B cell (primary cell): ENCODE results near the gene SGPL1. TPM values are rescaled to one million over a fixed set of nuclear protein-coding genes. Genes with fewer than 3 reads are reported as not detected.

Experiments used
- ATAC-seq: fragments of 200-7000 bp; cut with Tn5 transposase; one replicate; pipeline ENCODE4 v1.10.0; 2021; ENCODE audit warnings: low read depth, mild to moderate bottlenecking, moderate number of reproducible peaks, moderate library complexity
- CTCF ChIA-PET: fragments of 350-600 bp; sonication (Branson Sonifier 250); formaldehyde crosslinking; loops from one replicate; lab custom pipeline; 2021; ENCODE audit warnings: antibody characterized with exemption, inconsistent platforms; lab: Charles Lee
- POLR2A ChIA-PET: fragments of 350-600 bp; sonication (Branson Sonifier 250); formaldehyde crosslinking; loops from one replicate; lab custom pipeline; 2021; ENCODE audit warnings: antibody characterized with exemption; lab: Charles Lee
- DNase-seq: peaks from one replicate; pipeline ENCODE4 v3.0.0; 2013
- H2AFZ ChIP-seq: 2 replicates; pipeline ENCODE4 v1.6.1; 2012; ENCODE audit warnings: mild to moderate bottlenecking, low read depth, low read length; ENCODE audit not compliant: insufficient read depth, poor library complexity, severe bottlenecking
- H3K27ac ChIP-seq, 2 donors: 1 replicate in 1 of 2; 2 replicates in 1 of 2; pipeline ENCODE4 v1.5.1; 2012 to 2013; ENCODE audit warnings: low read length in 2 of 2, mild to moderate bottlenecking in 2 of 2, moderate library complexity in 1 of 2
- H3K27me3 ChIP-seq, 4 experiments: fragments of 200-600 bp in 1 of 4; sonication (generic) in 1 of 4; replicated peaks in 1 of 4; 1 replicate in 2 of 4; 2 replicates in 2 of 4; pipeline versions ENCODE4 v1.6.1 to v1.7.0; 2013 to 2016; ENCODE audit warnings: low read length in 3 of 4, mild to moderate bottlenecking in 2 of 4, mixed read lengths in 1 of 4, moderate library complexity in 1 of 4; ENCODE audit not compliant: insufficient read depth in 4 of 4, control insufficient read depth in 3 of 4; ENCODE audit errors: control extremely low read depth in 1 of 4
- H3K36me3 ChIP-seq, 2 experiments: replicated peaks in 1 of 2; 1 replicate in 1 of 2; 2 replicates in 1 of 2; pipeline versions ENCODE4 v1.6.1 to v1.7.1; 2013; ENCODE audit warnings: low read length in 1 of 2; ENCODE audit not compliant: insufficient read depth in 2 of 2, control insufficient read depth in 1 of 2; ENCODE audit errors: control extremely low read depth in 1 of 2, extremely low read depth in 1 of 2
- H3K4me1 ChIP-seq, 2 donors: fragments of 200-600 bp in 1 of 2; sonication (generic) in 1 of 2; 1 replicate in 1 of 2; 2 replicates in 1 of 2; pipeline versions ENCODE4 v1.5.1 to v1.6.1; 2013 to 2017; ENCODE audit warnings: low read length in 2 of 2; ENCODE audit not compliant: control insufficient read depth in 2 of 2, insufficient read depth in 2 of 2
- H3K4me2 ChIP-seq: replicated peaks from 2 replicates; pipeline ENCODE3; 2012; ENCODE audit warnings: mild to moderate bottlenecking, low read depth, low read length; ENCODE audit not compliant: poor library complexity, severe bottlenecking
- H3K4me3 ChIP-seq, 5 experiments: fragments of 200-600 bp in 1 of 5; sonication (generic) in 1 of 5; 1 replicate in 3 of 5; 2 replicates in 2 of 5; pipeline versions ENCODE4 v1.5.1 to v1.7.0; 2011 to 2016; ENCODE audit warnings: low read length in 4 of 5, mild to moderate bottlenecking in 4 of 5, low read depth in 2 of 5, control low read depth in 1 of 5, moderate library complexity in 1 of 5; ENCODE audit not compliant: insufficient read depth in 1 of 5; ENCODE audit errors: control extremely low read depth in 1 of 5, extremely low read depth in 1 of 5
- H3K79me2 ChIP-seq: fragments of 200-600 bp; sonication (generic); one replicate; pipeline ENCODE4 v1.6.0; 2016; ENCODE audit warnings: low read length; ENCODE audit not compliant: control insufficient read depth, insufficient read depth
- H3K9ac ChIP-seq: fragments of 200-600 bp; sonication (generic); 2 replicates; pipeline ENCODE4 v1.6.1; 2017; ENCODE audit warnings: mild to moderate bottlenecking, low read length, moderate library complexity
- H3K9me3 ChIP-seq, 3 donors: one replicate each; pipeline versions ENCODE4 v1.6.1 to v1.7.1; 2013; ENCODE audit warnings: low read length in 2 of 3; ENCODE audit not compliant: control insufficient read depth in 2 of 3, insufficient read depth in 1 of 3; ENCODE audit errors: control extremely low read depth in 1 of 3
- H4K20me1 ChIP-seq: 2 replicates; pipeline ENCODE4 v1.6.0; 2012; ENCODE audit warnings: mild to moderate bottlenecking, low read length; ENCODE audit not compliant: insufficient read depth, control insufficient read depth, poor library complexity, severe bottlenecking
- H3K27ac Mint-ChIP-seq: one replicate; pipeline ENCODE4 v1.8.0; 2021; ENCODE audit warnings: mixed read lengths
- H3K27me3 Mint-ChIP-seq: one replicate; pipeline ENCODE4 v1.8.0; 2021; ENCODE audit warnings: mixed read lengths
- H3K4me1 Mint-ChIP-seq: one replicate; pipeline ENCODE4 v1.8.0; 2021; ENCODE audit warnings: mixed read lengths
- H3K4me3 Mint-ChIP-seq: one replicate; pipeline ENCODE4 v1.8.0; 2021; ENCODE audit warnings: mixed read lengths
- H3K9me3 Mint-ChIP-seq: one replicate; pipeline ENCODE4 v1.8.0; 2022; ENCODE audit warnings: mixed read lengths; ENCODE audit not compliant: insufficient read depth
- EZH2 ChIP-seq: IDR thresholded peaks from 2 replicates; pipeline ENCODE4 v1.6.1; 2012; ENCODE audit warnings: borderline replicate concordance, low read depth, mild to moderate bottlenecking, moderate library complexity, low read length; ENCODE audit not compliant: insufficient read depth, poor library complexity, severe bottlenecking
- WGBS: methylation state at CpG from one replicate; pipeline ENCODE4 v1.1.5; 2013; ENCODE audit warnings: missing lambda C conversion rate; ENCODE audit not compliant: insufficient coverage; 5-methylcytosine and 5-hydroxymethylcytosine counted together
- intact Hi-C: fragments of 100-400 bp; cut with micrococcal nuclease; formaldehyde crosslinking; loops from one replicate; pipeline ENCODE4 v1.10.0; 2022
- polyA plus RNA-seq: library from polyadenylated mRNA; depleted of rRNA; stranded (reverse); fragments of >200 nt; gene quantifications from 2 replicates; pipeline ENCODE4 v1.2.3, GENCODE V29; 2012
- total RNA-seq, 2 donors: library from RNA; stranded (reverse); fragments of 120-200 nt in 1 of 2; gene quantifications; 1 replicate in 1 of 2; 2 replicates in 1 of 2; pipeline versions ENCODE4 v1.2.3 to v1.2.4, GENCODE V29; 2013 to 2022
- TF ChIP-seq, protein P1 (sequence below): fragments of 200-600 bp; IDR thresholded peaks from one replicate; pipeline ENCODE4 v1.8.0; 2022; ENCODE audit warnings: antibody characterized with exemption, mild to moderate bottlenecking

SGPL1 gene
- total and polyA plus RNA-seq, 2 donors (not counting 1 experiment from before 2014, with no cell fraction given): 9.1 to 46.2 TPM

DNA sequence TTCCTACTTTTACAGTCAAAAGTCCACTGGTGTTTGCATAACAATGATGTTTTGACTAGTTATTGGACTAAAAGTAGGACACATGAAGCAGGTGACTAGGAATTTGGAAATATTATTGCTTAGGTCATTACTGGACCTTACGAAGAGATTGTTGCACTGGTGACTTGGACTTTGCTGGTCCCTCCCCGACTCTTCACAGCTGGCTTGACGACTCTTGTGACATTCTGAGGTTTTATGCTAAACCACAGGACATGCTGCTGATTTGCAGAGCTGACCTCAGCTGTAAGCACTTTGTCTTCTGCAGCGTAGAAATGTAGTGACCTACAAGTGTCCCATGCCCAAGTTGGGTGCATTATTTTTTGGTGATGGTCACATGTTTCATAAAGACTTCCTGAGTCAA is 50.7 kb downstream of the SGPL1 start:
- POLR2A ChIA-PET: no interaction called here
- Histone ChIP-seq H3K27ac (no peak overlapping the region), H3K4me1 (no peaks in the 10 kb centered on the region), H4K20me1 (no peaks in the 10 kb centered on the region), H3K4me2 (no peak overlapping the region), H3K36me3 (peaks cover 0 to 31% of the 10 kb centered on the region in 2 experiments), H3K4me3 (no peak overlapping the region), H3K79me2 (no peaks in the 10 kb centered on the region), H3K27me3 (no peaks in the 10 kb centered on the region), H3K9ac (no peak overlapping the region), H3K9me3 (no peaks in the 10 kb centered on the region), H2AFZ (no peak overlapping the region)
- no peak for ATAC-seq
- WGBS: 65% methylated on average over 3 of the region's 4 CpGs
- TF ChIP-seq, protein P1, sequence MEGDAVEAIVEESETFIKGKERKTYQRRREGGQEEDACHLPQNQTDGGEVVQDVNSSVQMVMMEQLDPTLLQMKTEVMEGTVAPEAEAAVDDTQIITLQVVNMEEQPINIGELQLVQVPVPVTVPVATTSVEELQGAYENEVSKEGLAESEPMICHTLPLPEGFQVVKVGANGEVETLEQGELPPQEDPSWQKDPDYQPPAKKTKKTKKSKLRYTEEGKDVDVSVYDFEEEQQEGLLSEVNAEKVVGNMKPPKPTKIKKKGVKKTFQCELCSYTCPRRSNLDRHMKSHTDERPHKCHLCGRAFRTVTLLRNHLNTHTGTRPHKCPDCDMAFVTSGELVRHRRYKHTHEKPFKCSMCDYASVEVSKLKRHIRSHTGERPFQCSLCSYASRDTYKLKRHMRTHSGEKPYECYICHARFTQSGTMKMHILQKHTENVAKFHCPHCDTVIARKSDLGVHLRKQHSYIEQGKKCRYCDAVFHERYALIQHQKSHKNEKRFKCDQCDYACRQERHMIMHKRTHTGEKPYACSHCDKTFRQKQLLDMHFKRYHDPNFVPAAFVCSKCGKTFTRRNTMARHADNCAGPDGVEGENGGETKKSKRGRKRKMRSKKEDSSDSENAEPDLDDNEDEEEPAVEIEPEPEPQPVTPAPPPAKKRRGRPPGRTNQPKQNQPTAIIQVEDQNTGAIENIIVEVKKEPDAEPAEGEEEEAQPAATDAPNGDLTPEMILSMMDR: no peak
- no peak for TF ChIP-seq EZH2
- CTCF ChIA-PET: interaction anchor here (0.6 kb wide), 1 partner anchor 56 kb away, joined by 3 read pairs; no protein-coding TSS in a partner anchor
- Mint-ChIP-seq H3K4me3 (no peak overlapping the region), H3K27me3 (no peaks in the 10 kb centered on the region), H3K27ac (no peak overlapping the region), H3K9me3 (no peaks in the 10 kb centered on the region), H3K4me1 (no peaks in the 10 kb centered on the region)
- intact Hi-C loops: no loop called here
- DNase-seq: no peak

DNA sequence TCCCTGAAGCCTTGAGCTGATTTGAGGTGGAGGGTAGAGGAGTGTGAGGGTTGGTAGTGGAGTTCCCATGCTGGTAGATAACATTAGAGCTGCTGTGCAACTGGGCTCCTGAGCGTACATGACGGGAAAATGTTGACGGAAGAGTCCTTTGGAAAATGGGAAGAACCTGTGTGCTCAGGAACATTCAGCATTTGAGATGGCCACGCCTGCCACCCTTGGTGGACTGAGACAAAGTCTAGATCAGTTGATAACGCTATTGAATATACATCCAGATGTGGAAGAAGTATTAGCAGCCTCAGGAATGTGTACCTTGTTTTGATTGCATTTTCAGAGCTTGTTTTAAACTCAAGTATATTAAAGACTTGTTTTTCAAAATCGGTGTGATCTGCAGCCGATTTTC is 56.5 kb downstream of the SGPL1 start:
- Mint-ChIP-seq H3K27ac (no peak overlapping the region), H3K4me1 (no peaks in the 10 kb centered on the region), H3K27me3 (no peaks in the 10 kb centered on the region), H3K4me3 (no peak overlapping the region), H3K9me3 (no peaks in the 10 kb centered on the region)
- POLR2A ChIA-PET: no interaction called here
- Histone ChIP-seq H3K9me3 (no peaks in the 10 kb centered on the region), H3K9ac (no peak overlapping the region), H3K36me3 (peaks cover 0 to 53% of the 10 kb centered on the region in 2 experiments), H4K20me1 (no peaks in the 10 kb centered on the region), H2AFZ (no peak overlapping the region), H3K4me3 (no peak overlapping the region), H3K27ac (no peak overlapping the region), H3K4me2 (no peak overlapping the region), H3K4me1 (no peaks in the 10 kb centered on the region), H3K79me2 (no peaks in the 10 kb centered on the region), H3K27me3 (no peaks in the 10 kb centered on the region)
- intact Hi-C loops: no loop called here
- CTCF ChIA-PET: interaction anchor here (0.9 to 2.0 kb wide), 4 partner anchors 9 to 411 kb away, joined by 3 to 12 read pairs (median 5); no protein-coding TSS in a partner anchor
- WGBS: 98% methylated on average over 4 of the region's 7 CpGs
- DNase-seq (no peak), ATAC-seq (no peak)
- no peak for TF ChIP-seq EZH2
- TF ChIP-seq, protein P1: no peak
